WTC11 (cell line): ENCODE results near the gene NWD2. TPM values are rescaled to one million over a fixed set of nuclear protein-coding genes. Genes with fewer than 3 reads are reported as not detected.

ENCODE experiments used
- ATAC-seq: fragments of 200-7000 bp; cut with Tn5 transposase; 2 replicates; pipeline ENCODE4 v1.10.0; 2021; ENCODE audit warnings: mild to moderate bottlenecking, moderate library complexity
- CTCF ChIA-PET: fragments of 300-600 bp; sonication (Branson Sonifier 250); formaldehyde crosslinking; loops from one replicate; lab custom pipeline; 2021; ENCODE audit warnings: antibody characterized with exemption; lab: Charles Lee
- POLR2A ChIA-PET: fragments of 350-600 bp; sonication (Branson Sonifier 250); formaldehyde crosslinking; loops from one replicate; lab custom pipeline; 2021; ENCODE audit warnings: antibody characterized with exemption; lab: Charles Lee
- DNase-seq: peaks from one replicate; pipeline ENCODE4 v3.0.0; 2021; ENCODE audit warnings: low spot score
- H3K27ac Mint-ChIP-seq: 2 replicates; pipeline ENCODE4 v1.8.0; 2021; ENCODE audit warnings: mixed read lengths
- H3K27me3 Mint-ChIP-seq: 2 replicates; pipeline ENCODE4 v1.8.0; 2021; ENCODE audit warnings: low read depth, mild to moderate bottlenecking, moderate library complexity, mixed read lengths
- H3K36me3 Mint-ChIP-seq: 2 replicates; pipeline ENCODE4 v1.8.0; 2021; ENCODE audit warnings: mixed read lengths
- H3K4me1 Mint-ChIP-seq: 2 replicates; pipeline ENCODE4 v1.8.0; 2022; ENCODE audit warnings: mixed read lengths
- H3K4me3 Mint-ChIP-seq: 2 replicates; pipeline ENCODE4 v1.8.0; 2021; ENCODE audit warnings: mild to moderate bottlenecking, moderate library complexity, mixed read lengths
- H3K9me3 Mint-ChIP-seq: 2 replicates; pipeline ENCODE4 v1.8.0; 2021; ENCODE audit warnings: mixed read lengths
- CREB1 ChIP-seq: sonication (generic); formaldehyde crosslinking; IDR thresholded peaks from 2 replicates; pipeline ENCODE4 v1.8.0; 2023; ENCODE audit warnings: mild to moderate bottlenecking, missing genetic modification reagents
- JUN ChIP-seq: sonication (generic); formaldehyde crosslinking; IDR thresholded peaks from 2 replicates; pipeline ENCODE4 v1.8.0; 2023; ENCODE audit warnings: mild to moderate bottlenecking, missing genetic modification reagents
- ZNF138 ChIP-seq: sonication (generic); formaldehyde crosslinking; conservative IDR thresholded peaks from 2 replicates; pipeline ENCODE4 v1.8.1; 2022; ENCODE audit warnings: mild to moderate bottlenecking, moderate library complexity, missing genetic modification reagents
- ZNF219 ChIP-seq: sonication (generic); formaldehyde crosslinking; IDR thresholded peaks from 2 replicates; pipeline ENCODE4 v1.8.0; 2023; ENCODE audit warnings: missing genetic modification reagents, mild to moderate bottlenecking, borderline replicate concordance
- ZNF423 ChIP-seq: fragments of 250-450 bp; sonication (Bioruptor Pico); IDR thresholded peaks from 2 replicates; pipeline ENCODE4 v2.1.2; 2022; ENCODE audit warnings: mild to moderate bottlenecking, moderate library complexity
- total RNA-seq: library from RNA; stranded (reverse); gene quantifications from 3 replicates; pipeline ENCODE4 v1.2.3, GENCODE V29; 2021
- TF ChIP-seq, protein P1 (sequence below): sonication (generic); formaldehyde crosslinking; IDR thresholded peaks from 2 replicates; pipeline ENCODE4 v1.8.0; 2022; ENCODE audit warnings: mild to moderate bottlenecking, missing genetic modification reagents
- TF ChIP-seq, protein P2 (sequence below): sonication (generic); formaldehyde crosslinking; IDR thresholded peaks from 2 replicates; pipeline ENCODE4 v1.8.1; 2022; ENCODE audit warnings: mild to moderate bottlenecking, missing genetic modification reagents, moderate library complexity, borderline replicate concordance
- TF ChIP-seq, protein P3 (sequence below): sonication (generic); formaldehyde crosslinking; IDR thresholded peaks from 2 replicates; pipeline ENCODE4 v1.8.0; 2023; ENCODE audit warnings: mild to moderate bottlenecking, missing genetic modification reagents
- TF ChIP-seq, protein P4 (sequence below): sonication (generic); formaldehyde crosslinking; IDR thresholded peaks from 2 replicates; pipeline ENCODE4 v1.8.1; 2023; ENCODE audit warnings: mild to moderate bottlenecking, missing genetic modification reagents
- TF ChIP-seq, protein P5 (sequence below): sonication (generic); formaldehyde crosslinking; IDR thresholded peaks from 2 replicates; pipeline ENCODE4 v1.8.0; 2023; ENCODE audit warnings: missing genetic modification reagents, mild to moderate bottlenecking, borderline replicate concordance
- TF ChIP-seq, protein P6 (sequence below): sonication (generic); formaldehyde crosslinking; IDR thresholded peaks from 2 replicates; pipeline ENCODE4 v1.8.1; 2022; ENCODE audit warnings: low read depth, mild to moderate bottlenecking, moderate library complexity, missing genetic modification reagents, borderline replicate concordance
- TF ChIP-seq, protein P7 (sequence below): fragments of 200-600 bp; IDR thresholded peaks from 2 replicates; pipeline ENCODE4 v1.8.0; 2022; ENCODE audit warnings: antibody characterized with exemption

The NWD2 gene
- total RNA-seq, 1 experiment from 2014 or later: 0.07 TPM

DNA sequence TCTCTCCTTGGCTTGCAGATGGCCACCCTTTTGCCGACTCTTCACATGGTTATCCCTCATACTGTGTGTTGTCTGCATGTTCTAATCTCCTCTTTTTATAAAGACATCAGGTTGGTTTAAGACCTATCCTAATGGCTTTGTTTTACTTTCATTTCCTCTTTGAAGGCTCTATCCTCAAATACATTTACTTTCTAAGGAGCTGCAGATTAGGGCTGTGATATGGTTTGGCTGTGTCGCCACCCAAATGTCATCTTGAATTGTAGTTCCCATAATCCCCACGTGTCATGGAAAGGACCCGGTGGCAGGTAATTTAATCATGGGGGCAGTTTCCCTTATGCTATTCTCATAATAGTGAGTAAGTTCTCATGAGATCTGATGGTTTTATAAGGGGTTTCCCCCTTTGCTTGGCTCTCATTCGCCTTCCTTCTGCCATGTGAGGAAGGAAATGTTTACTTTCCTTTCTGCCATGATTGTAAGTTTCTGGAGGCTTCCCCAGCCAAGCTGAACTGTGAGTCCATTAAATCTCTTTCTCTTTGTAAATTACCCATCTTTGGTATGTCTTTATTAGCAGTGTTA, 237.1 kb downstream of the NWD2 start (continued):
- TF ChIP-seq, protein P1, sequence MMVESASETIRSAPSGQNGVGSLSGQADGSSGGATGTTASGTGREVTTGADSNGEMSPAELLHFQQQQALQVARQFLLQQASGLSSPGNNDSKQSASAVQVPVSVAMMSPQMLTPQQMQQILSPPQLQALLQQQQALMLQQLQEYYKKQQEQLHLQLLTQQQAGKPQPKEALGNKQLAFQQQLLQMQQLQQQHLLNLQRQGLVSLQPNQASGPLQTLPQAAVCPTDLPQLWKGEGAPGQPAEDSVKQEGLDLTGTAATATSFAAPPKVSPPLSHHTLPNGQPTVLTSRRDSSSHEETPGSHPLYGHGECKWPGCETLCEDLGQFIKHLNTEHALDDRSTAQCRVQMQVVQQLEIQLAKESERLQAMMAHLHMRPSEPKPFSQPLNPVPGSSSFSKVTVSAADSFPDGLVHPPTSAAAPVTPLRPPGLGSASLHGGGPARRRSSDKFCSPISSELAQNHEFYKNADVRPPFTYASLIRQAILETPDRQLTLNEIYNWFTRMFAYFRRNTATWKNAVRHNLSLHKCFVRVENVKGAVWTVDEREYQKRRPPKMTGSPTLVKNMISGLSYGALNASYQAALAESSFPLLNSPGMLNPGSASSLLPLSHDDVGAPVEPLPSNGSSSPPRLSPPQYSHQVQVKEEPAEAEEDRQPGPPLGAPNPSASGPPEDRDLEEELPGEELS: no peak
- no peak for TF ChIP-seq ZNF219 (CRISPR knock-in tag)
- TF ChIP-seq, protein P2, sequence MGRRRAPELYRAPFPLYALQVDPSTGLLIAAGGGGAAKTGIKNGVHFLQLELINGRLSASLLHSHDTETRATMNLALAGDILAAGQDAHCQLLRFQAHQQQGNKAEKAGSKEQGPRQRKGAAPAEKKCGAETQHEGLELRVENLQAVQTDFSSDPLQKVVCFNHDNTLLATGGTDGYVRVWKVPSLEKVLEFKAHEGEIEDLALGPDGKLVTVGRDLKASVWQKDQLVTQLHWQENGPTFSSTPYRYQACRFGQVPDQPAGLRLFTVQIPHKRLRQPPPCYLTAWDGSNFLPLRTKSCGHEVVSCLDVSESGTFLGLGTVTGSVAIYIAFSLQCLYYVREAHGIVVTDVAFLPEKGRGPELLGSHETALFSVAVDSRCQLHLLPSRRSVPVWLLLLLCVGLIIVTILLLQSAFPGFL: no peak
- TF ChIP-seq ZNF138: no peak
- TF ChIP-seq, protein P3, sequence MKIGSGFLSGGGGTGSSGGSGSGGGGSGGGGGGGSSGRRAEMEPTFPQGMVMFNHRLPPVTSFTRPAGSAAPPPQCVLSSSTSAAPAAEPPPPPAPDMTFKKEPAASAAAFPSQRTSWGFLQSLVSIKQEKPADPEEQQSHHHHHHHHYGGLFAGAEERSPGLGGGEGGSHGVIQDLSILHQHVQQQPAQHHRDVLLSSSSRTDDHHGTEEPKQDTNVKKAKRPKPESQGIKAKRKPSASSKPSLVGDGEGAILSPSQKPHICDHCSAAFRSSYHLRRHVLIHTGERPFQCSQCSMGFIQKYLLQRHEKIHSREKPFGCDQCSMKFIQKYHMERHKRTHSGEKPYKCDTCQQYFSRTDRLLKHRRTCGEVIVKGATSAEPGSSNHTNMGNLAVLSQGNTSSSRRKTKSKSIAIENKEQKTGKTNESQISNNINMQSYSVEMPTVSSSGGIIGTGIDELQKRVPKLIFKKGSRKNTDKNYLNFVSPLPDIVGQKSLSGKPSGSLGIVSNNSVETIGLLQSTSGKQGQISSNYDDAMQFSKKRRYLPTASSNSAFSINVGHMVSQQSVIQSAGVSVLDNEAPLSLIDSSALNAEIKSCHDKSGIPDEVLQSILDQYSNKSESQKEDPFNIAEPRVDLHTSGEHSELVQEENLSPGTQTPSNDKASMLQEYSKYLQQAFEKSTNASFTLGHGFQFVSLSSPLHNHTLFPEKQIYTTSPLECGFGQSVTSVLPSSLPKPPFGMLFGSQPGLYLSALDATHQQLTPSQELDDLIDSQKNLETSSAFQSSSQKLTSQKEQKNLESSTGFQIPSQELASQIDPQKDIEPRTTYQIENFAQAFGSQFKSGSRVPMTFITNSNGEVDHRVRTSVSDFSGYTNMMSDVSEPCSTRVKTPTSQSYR (CRISPR knock-in tag): no peak
- TF ChIP-seq, protein P4, sequence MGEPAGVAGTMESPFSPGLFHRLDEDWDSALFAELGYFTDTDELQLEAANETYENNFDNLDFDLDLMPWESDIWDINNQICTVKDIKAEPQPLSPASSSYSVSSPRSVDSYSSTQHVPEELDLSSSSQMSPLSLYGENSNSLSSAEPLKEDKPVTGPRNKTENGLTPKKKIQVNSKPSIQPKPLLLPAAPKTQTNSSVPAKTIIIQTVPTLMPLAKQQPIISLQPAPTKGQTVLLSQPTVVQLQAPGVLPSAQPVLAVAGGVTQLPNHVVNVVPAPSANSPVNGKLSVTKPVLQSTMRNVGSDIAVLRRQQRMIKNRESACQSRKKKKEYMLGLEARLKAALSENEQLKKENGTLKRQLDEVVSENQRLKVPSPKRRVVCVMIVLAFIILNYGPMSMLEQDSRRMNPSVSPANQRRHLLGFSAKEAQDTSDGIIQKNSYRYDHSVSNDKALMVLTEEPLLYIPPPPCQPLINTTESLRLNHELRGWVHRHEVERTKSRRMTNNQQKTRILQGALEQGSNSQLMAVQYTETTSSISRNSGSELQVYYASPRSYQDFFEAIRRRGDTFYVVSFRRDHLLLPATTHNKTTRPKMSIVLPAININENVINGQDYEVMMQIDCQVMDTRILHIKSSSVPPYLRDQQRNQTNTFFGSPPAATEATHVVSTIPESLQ (CRISPR knock-in tag): no peak
- TF ChIP-seq, protein P5, sequence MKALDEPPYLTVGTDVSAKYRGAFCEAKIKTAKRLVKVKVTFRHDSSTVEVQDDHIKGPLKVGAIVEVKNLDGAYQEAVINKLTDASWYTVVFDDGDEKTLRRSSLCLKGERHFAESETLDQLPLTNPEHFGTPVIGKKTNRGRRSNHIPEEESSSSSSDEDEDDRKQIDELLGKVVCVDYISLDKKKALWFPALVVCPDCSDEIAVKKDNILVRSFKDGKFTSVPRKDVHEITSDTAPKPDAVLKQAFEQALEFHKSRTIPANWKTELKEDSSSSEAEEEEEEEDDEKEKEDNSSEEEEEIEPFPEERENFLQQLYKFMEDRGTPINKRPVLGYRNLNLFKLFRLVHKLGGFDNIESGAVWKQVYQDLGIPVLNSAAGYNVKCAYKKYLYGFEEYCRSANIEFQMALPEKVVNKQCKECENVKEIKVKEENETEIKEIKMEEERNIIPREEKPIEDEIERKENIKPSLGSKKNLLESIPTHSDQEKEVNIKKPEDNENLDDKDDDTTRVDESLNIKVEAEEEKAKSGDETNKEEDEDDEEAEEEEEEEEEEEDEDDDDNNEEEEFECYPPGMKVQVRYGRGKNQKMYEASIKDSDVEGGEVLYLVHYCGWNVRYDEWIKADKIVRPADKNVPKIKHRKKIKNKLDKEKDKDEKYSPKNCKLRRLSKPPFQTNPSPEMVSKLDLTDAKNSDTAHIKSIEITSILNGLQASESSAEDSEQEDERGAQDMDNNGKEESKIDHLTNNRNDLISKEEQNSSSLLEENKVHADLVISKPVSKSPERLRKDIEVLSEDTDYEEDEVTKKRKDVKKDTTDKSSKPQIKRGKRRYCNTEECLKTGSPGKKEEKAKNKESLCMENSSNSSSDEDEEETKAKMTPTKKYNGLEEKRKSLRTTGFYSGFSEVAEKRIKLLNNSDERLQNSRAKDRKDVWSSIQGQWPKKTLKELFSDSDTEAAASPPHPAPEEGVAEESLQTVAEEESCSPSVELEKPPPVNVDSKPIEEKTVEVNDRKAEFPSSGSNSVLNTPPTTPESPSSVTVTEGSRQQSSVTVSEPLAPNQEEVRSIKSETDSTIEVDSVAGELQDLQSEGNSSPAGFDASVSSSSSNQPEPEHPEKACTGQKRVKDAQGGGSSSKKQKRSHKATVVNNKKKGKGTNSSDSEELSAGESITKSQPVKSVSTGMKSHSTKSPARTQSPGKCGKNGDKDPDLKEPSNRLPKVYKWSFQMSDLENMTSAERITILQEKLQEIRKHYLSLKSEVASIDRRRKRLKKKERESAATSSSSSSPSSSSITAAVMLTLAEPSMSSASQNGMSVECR: no peak

DNA sequence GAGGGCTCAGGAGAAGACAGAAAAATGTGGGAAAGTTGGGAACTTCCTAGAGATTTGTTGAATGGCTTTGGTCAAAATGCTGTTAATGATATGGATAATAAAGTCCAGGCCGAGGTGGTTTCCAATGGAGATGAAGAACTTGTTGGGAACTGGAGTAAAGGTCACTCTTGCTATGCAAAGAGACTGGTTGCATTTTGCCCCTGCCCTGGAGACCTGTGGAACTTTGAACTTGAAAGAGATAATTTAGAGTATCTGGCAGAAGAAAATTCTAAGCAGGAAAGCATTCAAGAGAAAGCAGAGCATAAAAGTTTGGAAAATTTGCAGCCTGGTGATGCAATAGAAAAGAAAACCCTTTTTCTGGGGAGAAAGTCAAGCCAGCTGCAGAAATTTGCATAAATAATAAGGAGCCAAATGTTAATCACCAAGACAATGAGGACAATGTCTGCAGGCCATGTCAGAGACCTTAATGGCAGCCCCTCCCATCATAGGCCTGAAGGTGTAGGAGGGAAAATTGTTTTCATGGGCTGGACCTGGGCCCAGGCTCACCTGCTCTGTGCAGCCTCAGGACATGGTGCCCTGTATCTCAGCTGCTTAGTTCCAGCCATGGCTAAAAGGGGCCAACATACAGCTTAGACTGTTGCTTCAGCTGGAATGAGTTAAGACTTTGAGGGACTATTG, 237.8 kb downstream of the NWD2 start:
- Mint-ChIP-seq H3K4me1 (no peaks in the 10 kb centered on the region), H3K9me3 (peaks cover 15% of the 10 kb centered on the region), H3K36me3 (no peaks in the 10 kb centered on the region), H3K27me3 (no peaks in the 10 kb centered on the region), H3K4me3 (no peak overlapping the region), H3K27ac (no peak overlapping the region)
- DNase-seq (no peak), ATAC-seq (no peak)
- ChIA-PET POLR2A (no interaction called here), CTCF (no interaction called here)
- TF ChIP-seq CREB1 (CRISPR knock-in tag): no peak
- TF ChIP-seq, protein P6, sequence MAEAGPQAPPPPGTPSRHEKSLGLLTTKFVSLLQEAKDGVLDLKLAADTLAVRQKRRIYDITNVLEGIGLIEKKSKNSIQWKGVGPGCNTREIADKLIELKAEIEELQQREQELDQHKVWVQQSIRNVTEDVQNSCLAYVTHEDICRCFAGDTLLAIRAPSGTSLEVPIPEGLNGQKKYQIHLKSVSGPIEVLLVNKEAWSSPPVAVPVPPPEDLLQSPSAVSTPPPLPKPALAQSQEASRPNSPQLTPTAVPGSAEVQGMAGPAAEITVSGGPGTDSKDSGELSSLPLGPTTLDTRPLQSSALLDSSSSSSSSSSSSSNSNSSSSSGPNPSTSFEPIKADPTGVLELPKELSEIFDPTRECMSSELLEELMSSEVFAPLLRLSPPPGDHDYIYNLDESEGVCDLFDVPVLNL (CRISPR knock-in tag): no peak
- TF ChIP-seq, protein P7, sequence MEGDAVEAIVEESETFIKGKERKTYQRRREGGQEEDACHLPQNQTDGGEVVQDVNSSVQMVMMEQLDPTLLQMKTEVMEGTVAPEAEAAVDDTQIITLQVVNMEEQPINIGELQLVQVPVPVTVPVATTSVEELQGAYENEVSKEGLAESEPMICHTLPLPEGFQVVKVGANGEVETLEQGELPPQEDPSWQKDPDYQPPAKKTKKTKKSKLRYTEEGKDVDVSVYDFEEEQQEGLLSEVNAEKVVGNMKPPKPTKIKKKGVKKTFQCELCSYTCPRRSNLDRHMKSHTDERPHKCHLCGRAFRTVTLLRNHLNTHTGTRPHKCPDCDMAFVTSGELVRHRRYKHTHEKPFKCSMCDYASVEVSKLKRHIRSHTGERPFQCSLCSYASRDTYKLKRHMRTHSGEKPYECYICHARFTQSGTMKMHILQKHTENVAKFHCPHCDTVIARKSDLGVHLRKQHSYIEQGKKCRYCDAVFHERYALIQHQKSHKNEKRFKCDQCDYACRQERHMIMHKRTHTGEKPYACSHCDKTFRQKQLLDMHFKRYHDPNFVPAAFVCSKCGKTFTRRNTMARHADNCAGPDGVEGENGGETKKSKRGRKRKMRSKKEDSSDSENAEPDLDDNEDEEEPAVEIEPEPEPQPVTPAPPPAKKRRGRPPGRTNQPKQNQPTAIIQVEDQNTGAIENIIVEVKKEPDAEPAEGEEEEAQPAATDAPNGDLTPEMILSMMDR: no peak
- TF ChIP-seq ZNF423 (CRISPR knock-in tag): no peak
- TF ChIP-seq JUN (CRISPR knock-in tag): no peak
